K562 (cell line): ENCODE data around the gene AMZ1. TPM values are rescaled to one million over a fixed set of nuclear protein-coding genes. Genes with fewer than 3 reads are reported as not detected.

ENCODE experiments used
- ADNP ChIP-seq: fragments of 200-800 bp; sonication (Bioruptor generic); IDR thresholded peaks from 2 replicates; pipeline ENCODE4 v1.6.1; 2016; ENCODE audit warnings: missing genetic modification characterization, missing compliant biosample characterization
- ERF ChIP-seq: fragments of 450-650 bp; formaldehyde crosslinking; IDR thresholded peaks from 2 replicates; pipeline ENCODE4 v1.4.0; 2020; ENCODE audit warnings: mild to moderate bottlenecking, mixed read lengths
- HDAC1 ChIP-seq, 2 experiments: fragments of 450-650 bp; IDR thresholded peaks; 2 replicates each; pipeline ENCODE4 v1.6.1; 2016 to 2017; ENCODE audit warnings: inconsistent platforms in 1 of 2, mild to moderate bottlenecking in 1 of 2, moderate library complexity in 1 of 2
- MYBL2 ChIP-seq, 2 experiments: fragments of 450-650 bp in 1 of 2; sonication (generic) in 1 of 2; formaldehyde crosslinking in 1 of 2; IDR thresholded peaks; 2 replicates each; pipeline versions ENCODE4 v1.6.1 to v1.8.1; 2017 to 2022; ENCODE audit warnings: borderline replicate concordance in 1 of 2, inconsistent platforms in 1 of 2, low read depth in 1 of 2, mild to moderate bottlenecking in 1 of 2, missing genetic modification reagents in 1 of 2, moderate library complexity in 1 of 2
- NFATC3 ChIP-seq: fragments of 450-650 bp; IDR thresholded peaks from 2 replicates; pipeline ENCODE4 v1.6.1; 2017; ENCODE audit warnings: mild to moderate bottlenecking
- NRF1 ChIP-seq, 2 experiments: fragments of 450-650 bp; IDR thresholded peaks in 1 of 2; conservative IDR thresholded peaks in 1 of 2; 2 replicates each; pipeline ENCODE4 v1.6.1; 2014; ENCODE audit warnings: mild to moderate bottlenecking in 2 of 2
- SAP30 ChIP-seq: fragments of 200-600 bp; sonication (generic); IDR thresholded peaks from 2 replicates; pipeline ENCODE4 v1.6.1; 2012; ENCODE audit warnings: borderline replicate concordance, low read depth, mild to moderate bottlenecking, moderate library complexity, low read length, control low read depth, inconsistent platforms; ENCODE audit not compliant: insufficient read depth, poor library complexity, severe bottlenecking
- SRSF9 ChIP-seq: fragments of 200-400 bp; formaldehyde crosslinking; IDR thresholded peaks from 2 replicates; pipeline ENCODE4 v1.6.1; 2017; ENCODE audit warnings: low read depth, low read length, borderline replicate concordance
- TBP ChIP-seq: optimal IDR thresholded peaks from 2 replicates; pipeline ENCODE3; 2011; ENCODE audit warnings: low read depth, low read length, improper control_type of control experiment
- YBX1 ChIP-seq: fragments of 450-650 bp; IDR thresholded peaks from 2 replicates; pipeline ENCODE4 v1.7.1; 2016; ENCODE audit warnings: mild to moderate bottlenecking
- ZNF444 ChIP-seq: fragments of 250-450 bp; sonication (Bioruptor Pico); IDR thresholded peaks from 2 replicates; pipeline ENCODE4 v1.4.0; 2020; ENCODE audit warnings: mild to moderate bottlenecking, moderate library complexity
- ZNF76 ChIP-seq: fragments of 250-450 bp; sonication (Bioruptor Pico); IDR thresholded peaks from 2 replicates; pipeline ENCODE4 v1.4.0; 2020; ENCODE audit warnings: mild to moderate bottlenecking, moderate library complexity, borderline replicate concordance
- ZSCAN32 ChIP-seq: fragments of 450-650 bp; formaldehyde crosslinking; IDR thresholded peaks from 2 replicates; pipeline ENCODE4 v1.4.0; 2020; ENCODE audit warnings: mild to moderate bottlenecking, moderate library complexity
- polyA plus RNA-seq, 8 experiments: library from polyadenylated mRNA; depleted of rRNA in 4 of 8; stranded (reverse) in 5 of 8; unstranded in 3 of 8; fragments of >200 nt; fragmentation: Nextera tagmentation in 2 of 8; fragmentation: Illumina TruSeq in 1 of 8; extraction: Ambion mirVana in 2 of 8; extraction: Trizol in 1 of 8; gene quantifications; 2 replicates each; pipeline versions ENCODE4 v1.2.1 to v1.2.3, GENCODE V29; 2011 to 2014; ENCODE audit warnings: inconsistent platforms in 1 of 8, missing spikeins in 1 of 8
- total RNA-seq, 7 experiments: library from RNA; depleted of rRNA in 6 of 7; stranded (reverse); fragments of >200 nt in 6 of 7; fragmentation: Illumina TruSeq in 2 of 7; extraction: Trizol in 2 of 7; gene quantifications; 2 replicates each; pipeline versions ENCODE4 v1.2.1 to v1.2.3, GENCODE V29; 2011 to 2021; ENCODE audit warnings: low replicate concordance in 1 of 7
- TF ChIP-seq, protein P1 (sequence below): fragments of 450-650 bp; formaldehyde crosslinking; conservative IDR thresholded peaks from 2 replicates; pipeline ENCODE4 v1.4.0; 2022; ENCODE audit warnings: mild to moderate bottlenecking, missing genetic modification characterization
- TF ChIP-seq, protein P2 (sequence below): fragments of 200-800 bp; sonication (Bioruptor generic); IDR thresholded peaks from 2 replicates; pipeline ENCODE4 v1.6.1; 2017; ENCODE audit warnings: missing genetic modification characterization, missing compliant biosample characterization
- TF ChIP-seq, protein P3 (sequence below): fragments of 250-450 bp; sonication (Bioruptor Pico); IDR thresholded peaks from 2 replicates; pipeline ENCODE4 v1.8.0; 2022; ENCODE audit warnings: moderate library complexity, mild to moderate bottlenecking, inconsistent platforms
- TF ChIP-seq, protein P4 (sequence below): sonication (generic); formaldehyde crosslinking; IDR thresholded peaks from 2 replicates; pipeline ENCODE4 v1.8.0; 2023; ENCODE audit warnings: missing genetic modification reagents, mild to moderate bottlenecking, borderline replicate concordance

Gene AMZ1
- total and polyA plus RNA-seq, 9 of the 15 experiments (the other 6 are each of a cell fraction or from before 2014, with no cell fraction given) = not detected

DNA sequence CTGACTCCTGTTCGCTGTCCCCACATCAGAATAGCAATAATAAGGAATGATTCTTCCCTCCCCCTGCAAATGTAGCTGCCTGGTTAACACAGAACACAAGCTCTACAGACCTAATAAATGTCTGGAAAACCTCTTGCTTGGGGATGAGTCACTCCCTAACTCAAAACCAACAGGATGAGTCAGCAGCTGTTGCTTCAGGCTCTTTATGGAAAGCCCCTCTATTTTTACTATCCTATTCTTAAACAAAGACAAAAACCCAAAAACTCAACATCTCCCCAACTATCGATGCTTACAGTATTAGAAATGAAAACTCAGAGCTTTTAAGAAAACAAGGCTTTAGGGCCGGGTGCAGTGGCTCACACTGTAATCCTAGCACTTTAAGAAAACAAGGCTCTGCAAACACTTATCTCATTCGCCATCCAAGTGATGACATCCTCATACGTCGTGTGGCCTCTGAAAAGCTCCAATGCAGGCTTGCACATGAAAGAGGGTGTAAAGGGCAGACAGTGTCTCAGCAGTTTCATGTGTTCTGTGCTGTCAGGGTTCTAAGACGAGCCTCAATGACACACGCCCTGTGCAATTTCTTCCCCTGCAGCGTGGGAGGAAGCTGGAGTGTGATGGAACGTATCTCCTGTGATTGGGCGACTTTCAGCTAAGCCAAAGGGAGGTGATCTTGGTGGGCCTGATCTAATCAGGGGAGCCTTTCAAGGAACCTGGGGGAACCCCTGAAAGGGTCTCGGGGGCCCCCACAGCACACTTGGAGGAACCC lies 70.1 kb downstream of the AMZ1 start (continued):
- TF ChIP-seq, protein P1, sequence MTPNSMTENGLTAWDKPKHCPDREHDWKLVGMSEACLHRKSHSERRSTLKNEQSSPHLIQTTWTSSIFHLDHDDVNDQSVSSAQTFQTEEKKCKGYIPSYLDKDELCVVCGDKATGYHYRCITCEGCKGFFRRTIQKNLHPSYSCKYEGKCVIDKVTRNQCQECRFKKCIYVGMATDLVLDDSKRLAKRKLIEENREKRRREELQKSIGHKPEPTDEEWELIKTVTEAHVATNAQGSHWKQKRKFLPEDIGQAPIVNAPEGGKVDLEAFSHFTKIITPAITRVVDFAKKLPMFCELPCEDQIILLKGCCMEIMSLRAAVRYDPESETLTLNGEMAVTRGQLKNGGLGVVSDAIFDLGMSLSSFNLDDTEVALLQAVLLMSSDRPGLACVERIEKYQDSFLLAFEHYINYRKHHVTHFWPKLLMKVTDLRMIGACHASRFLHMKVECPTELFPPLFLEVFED (CRISPR knock-in tag) = no peak
- no peak for TF ChIP-seq ERF (CRISPR knock-in tag)
- TF ChIP-seq, protein P2, sequence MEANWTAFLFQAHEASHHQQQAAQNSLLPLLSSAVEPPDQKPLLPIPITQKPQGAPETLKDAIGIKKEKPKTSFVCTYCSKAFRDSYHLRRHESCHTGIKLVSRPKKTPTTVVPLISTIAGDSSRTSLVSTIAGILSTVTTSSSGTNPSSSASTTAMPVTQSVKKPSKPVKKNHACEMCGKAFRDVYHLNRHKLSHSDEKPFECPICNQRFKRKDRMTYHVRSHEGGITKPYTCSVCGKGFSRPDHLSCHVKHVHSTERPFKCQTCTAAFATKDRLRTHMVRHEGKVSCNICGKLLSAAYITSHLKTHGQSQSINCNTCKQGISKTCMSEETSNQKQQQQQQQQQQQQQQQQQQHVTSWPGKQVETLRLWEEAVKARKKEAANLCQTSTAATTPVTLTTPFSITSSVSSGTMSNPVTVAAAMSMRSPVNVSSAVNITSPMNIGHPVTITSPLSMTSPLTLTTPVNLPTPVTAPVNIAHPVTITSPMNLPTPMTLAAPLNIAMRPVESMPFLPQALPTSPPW (CRISPR knock-in tag) = peak; percentile 48; the same call in 1 of the 2 replicates
- TF ChIP-seq NFATC3 = no peak
- TF ChIP-seq NRF1 (conservative IDR thresholded peaks at IDR 0.05 in 1 of 2, IDR thresholded peaks at IDR 0.05 in 1 of 2) = peak; percentile 60 to 70
- no peak for TF ChIP-seq SRSF9
- peak; percentile 49 for TF ChIP-seq TBP
- no peak for TF ChIP-seq ZNF76 (CRISPR knock-in tag)
- no peak for TF ChIP-seq YBX1
- no peak for TF ChIP-seq SAP30
- TF ChIP-seq HDAC1 (IDR thresholded peaks at IDR 0.05) = peak in 1 of 2 experiments; percentile 81; a peak in 3 of 4 replicates
- TF ChIP-seq, protein P3, sequence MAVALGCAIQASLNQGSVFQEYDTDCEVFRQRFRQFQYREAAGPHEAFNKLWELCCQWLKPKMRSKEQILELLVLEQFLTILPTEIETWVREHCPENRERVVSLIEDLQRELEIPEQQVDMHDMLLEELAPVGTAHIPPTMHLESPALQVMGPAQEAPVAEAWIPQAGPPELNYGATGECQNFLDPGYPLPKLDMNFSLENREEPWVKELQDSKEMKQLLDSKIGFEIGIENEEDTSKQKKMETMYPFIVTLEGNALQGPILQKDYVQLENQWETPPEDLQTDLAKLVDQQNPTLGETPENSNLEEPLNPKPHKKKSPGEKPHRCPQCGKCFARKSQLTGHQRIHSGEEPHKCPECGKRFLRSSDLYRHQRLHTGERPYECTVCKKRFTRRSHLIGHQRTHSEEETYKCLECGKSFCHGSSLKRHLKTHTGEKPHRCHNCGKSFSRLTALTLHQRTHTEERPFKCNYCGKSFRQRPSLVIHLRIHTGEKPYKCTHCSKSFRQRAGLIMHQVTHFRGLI (CRISPR knock-in tag) = no peak
- peak; percentile 8; the same call in 1 of the 2 replicates for TF ChIP-seq ADNP
- no peak for TF ChIP-seq MYBL2 (IDR thresholded peaks at IDR 0.05; ENCODE audit: low read depth)
- no peak for TF ChIP-seq MYBL2 (CRISPR knock-in tag; IDR thresholded peaks at IDR 0.05; ENCODE audit: borderline replicate concordance)
- no peak for TF ChIP-seq ZSCAN32 (CRISPR knock-in tag)
- no peak for TF ChIP-seq ZNF444
- TF ChIP-seq, protein P4, sequence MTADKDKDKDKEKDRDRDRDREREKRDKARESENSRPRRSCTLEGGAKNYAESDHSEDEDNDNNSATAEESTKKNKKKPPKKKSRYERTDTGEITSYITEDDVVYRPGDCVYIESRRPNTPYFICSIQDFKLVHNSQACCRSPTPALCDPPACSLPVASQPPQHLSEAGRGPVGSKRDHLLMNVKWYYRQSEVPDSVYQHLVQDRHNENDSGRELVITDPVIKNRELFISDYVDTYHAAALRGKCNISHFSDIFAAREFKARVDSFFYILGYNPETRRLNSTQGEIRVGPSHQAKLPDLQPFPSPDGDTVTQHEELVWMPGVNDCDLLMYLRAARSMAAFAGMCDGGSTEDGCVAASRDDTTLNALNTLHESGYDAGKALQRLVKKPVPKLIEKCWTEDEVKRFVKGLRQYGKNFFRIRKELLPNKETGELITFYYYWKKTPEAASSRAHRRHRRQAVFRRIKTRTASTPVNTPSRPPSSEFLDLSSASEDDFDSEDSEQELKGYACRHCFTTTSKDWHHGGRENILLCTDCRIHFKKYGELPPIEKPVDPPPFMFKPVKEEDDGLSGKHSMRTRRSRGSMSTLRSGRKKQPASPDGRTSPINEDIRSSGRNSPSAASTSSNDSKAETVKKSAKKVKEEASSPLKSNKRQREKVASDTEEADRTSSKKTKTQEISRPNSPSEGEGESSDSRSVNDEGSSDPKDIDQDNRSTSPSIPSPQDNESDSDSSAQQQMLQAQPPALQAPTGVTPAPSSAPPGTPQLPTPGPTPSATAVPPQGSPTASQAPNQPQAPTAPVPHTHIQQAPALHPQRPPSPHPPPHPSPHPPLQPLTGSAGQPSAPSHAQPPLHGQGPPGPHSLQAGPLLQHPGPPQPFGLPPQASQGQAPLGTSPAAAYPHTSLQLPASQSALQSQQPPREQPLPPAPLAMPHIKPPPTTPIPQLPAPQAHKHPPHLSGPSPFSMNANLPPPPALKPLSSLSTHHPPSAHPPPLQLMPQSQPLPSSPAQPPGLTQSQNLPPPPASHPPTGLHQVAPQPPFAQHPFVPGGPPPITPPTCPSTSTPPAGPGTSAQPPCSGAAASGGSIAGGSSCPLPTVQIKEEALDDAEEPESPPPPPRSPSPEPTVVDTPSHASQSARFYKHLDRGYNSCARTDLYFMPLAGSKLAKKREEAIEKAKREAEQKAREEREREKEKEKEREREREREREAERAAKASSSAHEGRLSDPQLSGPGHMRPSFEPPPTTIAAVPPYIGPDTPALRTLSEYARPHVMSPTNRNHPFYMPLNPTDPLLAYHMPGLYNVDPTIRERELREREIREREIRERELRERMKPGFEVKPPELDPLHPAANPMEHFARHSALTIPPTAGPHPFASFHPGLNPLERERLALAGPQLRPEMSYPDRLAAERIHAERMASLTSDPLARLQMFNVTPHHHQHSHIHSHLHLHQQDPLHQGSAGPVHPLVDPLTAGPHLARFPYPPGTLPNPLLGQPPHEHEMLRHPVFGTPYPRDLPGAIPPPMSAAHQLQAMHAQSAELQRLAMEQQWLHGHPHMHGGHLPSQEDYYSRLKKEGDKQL = no peak
